Neural cell (in vitro differentiated cells): ENCODE data around the gene ATP2B2.

Experiments
- EP300 ChIP-seq: fragments of 450-650 bp; conservative IDR thresholded peaks from 2 replicates; pipeline ENCODE4 v1.6.1; 2014; ENCODE audit warnings: antibody characterized with exemption, mild to moderate bottlenecking, moderate library complexity; ENCODE audit not compliant: poor library complexity, severe bottlenecking
- EZH2 ChIP-seq: fragments of 200-600, 300-800 bp; shearing (Covaris generic), sonication (generic); IDR thresholded peaks from 2 replicates; pipeline ENCODE4 v1.6.1; 2014; ENCODE audit warnings: antibody characterized with exemption, low read length, borderline replicate concordance, mild to moderate bottlenecking; ENCODE audit not compliant: insufficient read depth, poor library complexity, severe bottlenecking
- POLR2AphosphoS5 ChIP-seq: IDR thresholded peaks from 2 replicates; pipeline ENCODE4 v1.6.1; 2012
- RAD21 ChIP-seq: fragments of 450-650 bp; conservative IDR thresholded peaks from 2 replicates; pipeline ENCODE4 v1.6.1; 2014; ENCODE audit warnings: antibody characterized with exemption, mild to moderate bottlenecking, moderate library complexity
- TAF1 ChIP-seq: IDR thresholded peaks from 2 replicates; pipeline ENCODE4 v1.6.1; 2012; ENCODE audit warnings: low read depth
- TF ChIP-seq, protein P1 (sequence below): fragments of 450-650 bp; IDR thresholded peaks from 2 replicates; pipeline ENCODE4 v1.5.1; 2014; ENCODE audit warnings: antibody characterized with exemption, mild to moderate bottlenecking, moderate library complexity; ENCODE audit not compliant: poor library complexity, severe bottlenecking

DNA sequence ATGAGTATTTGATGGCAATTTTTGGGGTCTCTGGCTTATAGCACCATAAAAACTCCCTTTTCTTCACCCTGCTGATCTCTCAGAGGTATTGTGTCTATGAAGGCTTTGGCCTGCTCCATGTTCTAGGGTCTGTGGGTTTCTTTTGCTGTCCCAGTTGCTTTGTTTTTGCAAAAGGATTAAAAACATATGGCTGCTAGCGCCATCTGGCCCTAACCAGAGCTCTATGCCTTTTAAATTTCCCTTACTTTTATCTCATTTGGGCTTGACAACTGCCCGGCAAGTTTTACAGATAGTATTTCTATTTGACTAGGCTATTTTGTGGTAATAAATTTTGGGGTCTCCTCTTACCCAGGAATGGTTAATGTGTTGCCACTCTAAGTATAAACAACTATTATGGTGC, 206.2 kb downstream of the ATP2B2 start:
- TF ChIP-seq EZH2 (no peak), TAF1 (no peak), RAD21 (no peak), POLR2AphosphoS5 (no peak), EP300 (no peak)
- TF ChIP-seq, protein P1, sequence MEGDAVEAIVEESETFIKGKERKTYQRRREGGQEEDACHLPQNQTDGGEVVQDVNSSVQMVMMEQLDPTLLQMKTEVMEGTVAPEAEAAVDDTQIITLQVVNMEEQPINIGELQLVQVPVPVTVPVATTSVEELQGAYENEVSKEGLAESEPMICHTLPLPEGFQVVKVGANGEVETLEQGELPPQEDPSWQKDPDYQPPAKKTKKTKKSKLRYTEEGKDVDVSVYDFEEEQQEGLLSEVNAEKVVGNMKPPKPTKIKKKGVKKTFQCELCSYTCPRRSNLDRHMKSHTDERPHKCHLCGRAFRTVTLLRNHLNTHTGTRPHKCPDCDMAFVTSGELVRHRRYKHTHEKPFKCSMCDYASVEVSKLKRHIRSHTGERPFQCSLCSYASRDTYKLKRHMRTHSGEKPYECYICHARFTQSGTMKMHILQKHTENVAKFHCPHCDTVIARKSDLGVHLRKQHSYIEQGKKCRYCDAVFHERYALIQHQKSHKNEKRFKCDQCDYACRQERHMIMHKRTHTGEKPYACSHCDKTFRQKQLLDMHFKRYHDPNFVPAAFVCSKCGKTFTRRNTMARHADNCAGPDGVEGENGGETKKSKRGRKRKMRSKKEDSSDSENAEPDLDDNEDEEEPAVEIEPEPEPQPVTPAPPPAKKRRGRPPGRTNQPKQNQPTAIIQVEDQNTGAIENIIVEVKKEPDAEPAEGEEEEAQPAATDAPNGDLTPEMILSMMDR, result no peak
